ENCODE measurements around the gene MRS2. TPM values are rescaled to one million over a fixed set of nuclear protein-coding genes. Genes with fewer than 3 reads are reported as not detected.

MRS2 gene
- polyA plus RNA-seq, 1 of the 3 experiments (the other 2 are of a cell fraction), result 9.4 TPM

DNA sequence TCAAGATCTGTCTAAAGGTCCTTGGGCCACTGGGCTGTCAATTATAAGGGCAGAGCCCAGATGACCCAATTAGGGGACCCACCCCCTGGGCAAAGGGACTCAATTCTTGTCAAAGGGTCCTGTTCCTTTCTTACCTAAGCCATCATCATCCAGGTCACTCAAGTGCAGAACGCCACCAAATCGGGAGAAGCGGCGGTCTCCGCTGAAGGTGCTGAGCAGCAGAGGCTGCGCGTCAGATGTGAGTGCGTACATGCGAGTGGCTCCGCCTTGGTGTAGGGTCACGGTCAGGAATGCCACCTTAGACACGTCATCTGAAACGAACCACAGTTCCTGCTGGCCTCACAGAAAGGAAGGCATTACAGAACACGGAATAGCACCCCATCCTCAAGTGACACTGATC is 34.2 kb downstream of the MRS2 start:
- Histone ChIP-seq H4K20me1 (ENCODE audit: insufficient read depth) (no peaks in the 10 kb centered on the region), H3F3A (replicated peaks; ENCODE audit: insufficient read depth) (no peaks in the 10 kb centered on the region), H3K4me3 (ENCODE audit: low read depth in 2 of 2, low read length in 1 of 2) (no peak overlapping the region), H3K36me3 (replicated peaks in 1 of 2; ENCODE audit: control insufficient read depth in 1 of 2, insufficient read depth in 2 of 2, low read length in 1 of 2) (no peaks in the 10 kb centered on the region), H2AFZ (ENCODE audit: low read depth) (no peak overlapping the region), H3K79me2 (ENCODE audit: insufficient read depth) (no peaks in the 10 kb centered on the region), H3K4me2 (no peak overlapping the region), H3K27ac (ENCODE audit: low read depth in 2 of 2, low read length in 1 of 2) (no peak overlapping the region), H3K9me3 (no peaks in the 10 kb centered on the region), H3K4me1 (ENCODE audit: control insufficient read depth in 1 of 2, insufficient read depth in 2 of 2, low read depth in 1 of 2, low read length in 1 of 2) (no peaks in the 10 kb centered on the region), H3K27me3 (ENCODE audit: insufficient read depth) (no peaks in the 10 kb centered on the region), H3K9ac (no peak overlapping the region), H3K9me2 (no peaks in the 10 kb centered on the region)
- POLR2A ChIA-PET, result no interaction called here
- DNase-seq, result no peak
- TF ChIP-seq, protein P1, sequence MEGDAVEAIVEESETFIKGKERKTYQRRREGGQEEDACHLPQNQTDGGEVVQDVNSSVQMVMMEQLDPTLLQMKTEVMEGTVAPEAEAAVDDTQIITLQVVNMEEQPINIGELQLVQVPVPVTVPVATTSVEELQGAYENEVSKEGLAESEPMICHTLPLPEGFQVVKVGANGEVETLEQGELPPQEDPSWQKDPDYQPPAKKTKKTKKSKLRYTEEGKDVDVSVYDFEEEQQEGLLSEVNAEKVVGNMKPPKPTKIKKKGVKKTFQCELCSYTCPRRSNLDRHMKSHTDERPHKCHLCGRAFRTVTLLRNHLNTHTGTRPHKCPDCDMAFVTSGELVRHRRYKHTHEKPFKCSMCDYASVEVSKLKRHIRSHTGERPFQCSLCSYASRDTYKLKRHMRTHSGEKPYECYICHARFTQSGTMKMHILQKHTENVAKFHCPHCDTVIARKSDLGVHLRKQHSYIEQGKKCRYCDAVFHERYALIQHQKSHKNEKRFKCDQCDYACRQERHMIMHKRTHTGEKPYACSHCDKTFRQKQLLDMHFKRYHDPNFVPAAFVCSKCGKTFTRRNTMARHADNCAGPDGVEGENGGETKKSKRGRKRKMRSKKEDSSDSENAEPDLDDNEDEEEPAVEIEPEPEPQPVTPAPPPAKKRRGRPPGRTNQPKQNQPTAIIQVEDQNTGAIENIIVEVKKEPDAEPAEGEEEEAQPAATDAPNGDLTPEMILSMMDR (IDR thresholded peaks at IDR 0.05), result no peak
- TF ChIP-seq, protein P2, sequence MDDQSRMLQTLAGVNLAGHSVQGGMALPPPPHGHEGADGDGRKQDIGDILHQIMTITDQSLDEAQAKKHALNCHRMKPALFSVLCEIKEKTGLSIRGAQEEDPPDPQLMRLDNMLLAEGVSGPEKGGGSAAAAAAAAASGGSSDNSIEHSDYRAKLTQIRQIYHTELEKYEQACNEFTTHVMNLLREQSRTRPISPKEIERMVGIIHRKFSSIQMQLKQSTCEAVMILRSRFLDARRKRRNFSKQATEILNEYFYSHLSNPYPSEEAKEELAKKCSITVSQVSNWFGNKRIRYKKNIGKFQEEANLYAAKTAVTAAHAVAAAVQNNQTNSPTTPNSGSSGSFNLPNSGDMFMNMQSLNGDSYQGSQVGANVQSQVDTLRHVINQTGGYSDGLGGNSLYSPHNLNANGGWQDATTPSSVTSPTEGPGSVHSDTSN (IDR thresholded peaks at IDR 0.05), result no peak
- TF ChIP-seq TAF1 (IDR thresholded peaks at IDR 0.05; ENCODE audit: borderline replicate concordance, low read depth, low read length) (no peak), SMC3 (IDR thresholded peaks at IDR 0.05; ENCODE audit: low read depth, low read length) (no peak), GABPA (IDR thresholded peaks at IDR 0.05; ENCODE audit: low read depth) (no peak), RAD21 (IDR thresholded peaks at IDR 0.05; ENCODE audit: low read length) (no peak), EP300 (IDR thresholded peaks at IDR 0.05; ENCODE audit: borderline replicate concordance in 1 of 2, low read depth in 1 of 2, low read length in 1 of 2) (no peak), GATA2 (CRISPR knock-in tag; IDR thresholded peaks at IDR 0.05) (no peak), JUND (IDR thresholded peaks at IDR 0.05) (no peak)
- TF ChIP-seq, protein P3, sequence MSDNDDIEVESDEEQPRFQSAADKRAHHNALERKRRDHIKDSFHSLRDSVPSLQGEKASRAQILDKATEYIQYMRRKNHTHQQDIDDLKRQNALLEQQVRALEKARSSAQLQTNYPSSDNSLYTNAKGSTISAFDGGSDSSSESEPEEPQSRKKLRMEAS (IDR thresholded peaks at IDR 0.05; ENCODE audit: low read depth), result no peak
- TF ChIP-seq, protein P4, sequence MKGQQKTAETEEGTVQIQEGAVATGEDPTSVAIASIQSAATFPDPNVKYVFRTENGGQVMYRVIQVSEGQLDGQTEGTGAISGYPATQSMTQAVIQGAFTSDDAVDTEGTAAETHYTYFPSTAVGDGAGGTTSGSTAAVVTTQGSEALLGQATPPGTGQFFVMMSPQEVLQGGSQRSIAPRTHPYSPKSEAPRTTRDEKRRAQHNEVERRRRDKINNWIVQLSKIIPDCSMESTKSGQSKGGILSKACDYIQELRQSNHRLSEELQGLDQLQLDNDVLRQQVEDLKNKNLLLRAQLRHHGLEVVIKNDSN (IDR thresholded peaks at IDR 0.05; ENCODE audit: borderline replicate concordance, low read depth), result no peak
- CTCF ChIA-PET, result no interaction called here
- WGBS (ENCODE audit: low lambda C conversion rate), result 95% methylated on average over 13 of the region's 14 CpGs

DNA sequence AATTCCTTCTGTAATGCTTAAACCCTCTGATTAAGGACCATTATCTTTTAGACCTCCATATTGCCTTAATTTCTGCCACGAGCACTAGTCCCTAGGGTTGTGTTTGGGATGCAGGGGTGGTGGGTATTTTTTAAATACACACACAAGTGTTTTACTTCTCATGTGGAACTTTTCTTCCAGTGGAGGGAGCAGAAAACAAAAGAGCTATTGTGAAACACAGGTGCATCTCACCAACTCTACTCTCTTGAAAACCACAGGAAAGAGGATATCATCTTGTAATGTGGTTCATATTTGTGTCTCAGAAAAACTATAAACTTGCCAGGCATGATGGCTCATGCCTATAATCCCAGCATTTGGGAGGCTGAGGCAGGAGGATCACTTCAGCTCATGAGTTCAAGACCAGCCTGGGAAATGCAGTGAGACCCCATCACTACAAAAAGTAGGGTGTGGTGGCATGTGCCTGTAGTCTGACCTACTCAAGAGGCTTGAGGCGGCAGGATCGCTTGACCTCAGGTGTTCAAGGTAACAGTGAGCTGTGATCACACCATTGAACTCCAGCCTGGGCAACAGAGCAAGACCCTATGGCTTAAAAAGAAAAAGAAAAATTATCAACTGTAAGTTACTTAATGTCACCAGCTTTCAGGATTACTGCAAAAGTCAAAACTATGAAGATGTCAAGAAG is 37.3 kb downstream of the MRS2 start:
- ChIA-PET POLR2A (no interaction called here), CTCF (interaction anchor here (1.3 kb wide), 2 partner anchors 8 to 158 kb away, joined by 3 to 5 read pairs; no protein-coding TSS in a partner anchor)
- no peak overlapping the region for H3K4me2 ChIP-seq
- H3K9ac ChIP-seq, result no peak overlapping the region
- 84% methylated on average over 3 of the region's 3 CpGs for WGBS (ENCODE audit: low lambda C conversion rate)
- no peaks in the 10 kb centered on the region for H3K27me3 ChIP-seq (ENCODE audit: insufficient read depth)
- no peaks in the 10 kb centered on the region for H3K9me2 ChIP-seq
- TF ChIP-seq, protein P1 (IDR thresholded peaks at IDR 0.05), result no peak
- TF ChIP-seq ELF1 (IDR thresholded peaks at IDR 0.05), result no peak
- TF ChIP-seq, protein P5, sequence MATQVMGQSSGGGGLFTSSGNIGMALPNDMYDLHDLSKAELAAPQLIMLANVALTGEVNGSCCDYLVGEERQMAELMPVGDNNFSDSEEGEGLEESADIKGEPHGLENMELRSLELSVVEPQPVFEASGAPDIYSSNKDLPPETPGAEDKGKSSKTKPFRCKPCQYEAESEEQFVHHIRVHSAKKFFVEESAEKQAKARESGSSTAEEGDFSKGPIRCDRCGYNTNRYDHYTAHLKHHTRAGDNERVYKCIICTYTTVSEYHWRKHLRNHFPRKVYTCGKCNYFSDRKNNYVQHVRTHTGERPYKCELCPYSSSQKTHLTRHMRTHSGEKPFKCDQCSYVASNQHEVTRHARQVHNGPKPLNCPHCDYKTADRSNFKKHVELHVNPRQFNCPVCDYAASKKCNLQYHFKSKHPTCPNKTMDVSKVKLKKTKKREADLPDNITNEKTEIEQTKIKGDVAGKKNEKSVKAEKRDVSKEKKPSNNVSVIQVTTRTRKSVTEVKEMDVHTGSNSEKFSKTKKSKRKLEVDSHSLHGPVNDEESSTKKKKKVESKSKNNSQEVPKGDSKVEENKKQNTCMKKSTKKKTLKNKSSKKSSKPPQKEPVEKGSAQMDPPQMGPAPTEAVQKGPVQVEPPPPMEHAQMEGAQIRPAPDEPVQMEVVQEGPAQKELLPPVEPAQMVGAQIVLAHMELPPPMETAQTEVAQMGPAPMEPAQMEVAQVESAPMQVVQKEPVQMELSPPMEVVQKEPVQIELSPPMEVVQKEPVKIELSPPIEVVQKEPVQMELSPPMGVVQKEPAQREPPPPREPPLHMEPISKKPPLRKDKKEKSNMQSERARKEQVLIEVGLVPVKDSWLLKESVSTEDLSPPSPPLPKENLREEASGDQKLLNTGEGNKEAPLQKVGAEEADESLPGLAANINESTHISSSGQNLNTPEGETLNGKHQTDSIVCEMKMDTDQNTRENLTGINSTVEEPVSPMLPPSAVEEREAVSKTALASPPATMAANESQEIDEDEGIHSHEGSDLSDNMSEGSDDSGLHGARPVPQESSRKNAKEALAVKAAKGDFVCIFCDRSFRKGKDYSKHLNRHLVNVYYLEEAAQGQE (IDR thresholded peaks at IDR 0.05; ENCODE audit: low read depth, low read length), result no peak
- no peak for TF ChIP-seq RAD21 (IDR thresholded peaks at IDR 0.05; ENCODE audit: low read length)
- TF ChIP-seq TAF1 (IDR thresholded peaks at IDR 0.05; ENCODE audit: borderline replicate concordance, low read depth, low read length), result no peak
- TF ChIP-seq CHD2 (IDR thresholded peaks at IDR 0.05; ENCODE audit: low read length, partially characterized antibody), result no peak
- no peaks in the 10 kb centered on the region for H3K36me3 ChIP-seq (replicated peaks in 1 of 2; ENCODE audit: control insufficient read depth in 1 of 2, insufficient read depth in 2 of 2, low read length in 1 of 2)
- no peaks in the 10 kb centered on the region for H3F3A ChIP-seq (replicated peaks; ENCODE audit: insufficient read depth)
- no peaks in the 10 kb centered on the region for H3K9me3 ChIP-seq
- no peak overlapping the region for H3K27ac ChIP-seq (ENCODE audit: low read depth in 2 of 2, low read length in 1 of 2)
- H3K4me3 ChIP-seq (ENCODE audit: low read depth in 2 of 2, low read length in 1 of 2), result no peak overlapping the region
- no peak for DNase-seq
- H4K20me1 ChIP-seq (ENCODE audit: insufficient read depth), result no peaks in the 10 kb centered on the region
- no peaks in the 10 kb centered on the region for H3K79me2 ChIP-seq (ENCODE audit: insufficient read depth)
- no peak overlapping the region for H2AFZ ChIP-seq (ENCODE audit: low read depth)
- no peaks in the 10 kb centered on the region for H3K4me1 ChIP-seq (ENCODE audit: control insufficient read depth in 1 of 2, insufficient read depth in 2 of 2, low read depth in 1 of 2, low read length in 1 of 2)

All from SK-N-SH (cell line).